OCI-LY1 (cell line): ENCODE data around the gene GLS.

Experiments
- EZH2 ChIP-seq: fragments of 200-600 bp; sonication (generic), shearing (Covaris generic); IDR thresholded peaks from 2 replicates; pipeline ENCODE4 v1.8.0; 2017; ENCODE audit warnings: borderline replicate concordance, mixed run types, mild to moderate bottlenecking, antibody characterized with exemption, low read length, moderate library complexity, mixed read lengths
- TF ChIP-seq, protein P1 (sequence below): fragments of 200-600 bp; sonication (generic), shearing (Covaris generic); IDR thresholded peaks from 2 replicates; pipeline ENCODE4 v1.5.1; 2017; ENCODE audit warnings: mild to moderate bottlenecking, antibody characterized with exemption, low read length, moderate library complexity, mixed read lengths

DNA sequence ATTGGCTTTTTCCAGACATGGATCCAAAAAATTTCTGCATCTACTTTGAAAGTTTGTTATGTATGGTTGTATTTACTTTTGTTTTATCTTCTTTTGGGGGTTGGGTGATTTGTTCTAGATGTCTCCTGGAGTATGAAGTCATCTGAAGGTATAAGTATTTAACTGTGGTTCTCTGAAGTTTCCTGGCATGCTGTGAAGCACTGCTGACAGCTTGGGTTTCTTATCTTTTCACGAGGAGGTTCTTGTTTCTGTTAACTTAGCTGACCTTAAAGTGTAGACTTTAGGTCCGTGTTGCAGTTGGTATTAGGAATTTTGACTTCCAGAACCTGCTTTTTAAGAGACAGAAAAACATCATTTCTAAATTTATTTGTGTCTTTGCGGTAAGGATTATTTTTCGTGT lies 15.9 kb downstream of the GLS start:
- TF ChIP-seq, protein P1, sequence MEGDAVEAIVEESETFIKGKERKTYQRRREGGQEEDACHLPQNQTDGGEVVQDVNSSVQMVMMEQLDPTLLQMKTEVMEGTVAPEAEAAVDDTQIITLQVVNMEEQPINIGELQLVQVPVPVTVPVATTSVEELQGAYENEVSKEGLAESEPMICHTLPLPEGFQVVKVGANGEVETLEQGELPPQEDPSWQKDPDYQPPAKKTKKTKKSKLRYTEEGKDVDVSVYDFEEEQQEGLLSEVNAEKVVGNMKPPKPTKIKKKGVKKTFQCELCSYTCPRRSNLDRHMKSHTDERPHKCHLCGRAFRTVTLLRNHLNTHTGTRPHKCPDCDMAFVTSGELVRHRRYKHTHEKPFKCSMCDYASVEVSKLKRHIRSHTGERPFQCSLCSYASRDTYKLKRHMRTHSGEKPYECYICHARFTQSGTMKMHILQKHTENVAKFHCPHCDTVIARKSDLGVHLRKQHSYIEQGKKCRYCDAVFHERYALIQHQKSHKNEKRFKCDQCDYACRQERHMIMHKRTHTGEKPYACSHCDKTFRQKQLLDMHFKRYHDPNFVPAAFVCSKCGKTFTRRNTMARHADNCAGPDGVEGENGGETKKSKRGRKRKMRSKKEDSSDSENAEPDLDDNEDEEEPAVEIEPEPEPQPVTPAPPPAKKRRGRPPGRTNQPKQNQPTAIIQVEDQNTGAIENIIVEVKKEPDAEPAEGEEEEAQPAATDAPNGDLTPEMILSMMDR, result no peak
- no peak for TF ChIP-seq EZH2
